Stomach (tissue), 4 donors: ENCODE measurements around the gene EFCAB13.

Source experiments
- EP300 ChIP-seq: sonication (generic); formaldehyde crosslinking; IDR thresholded peaks from one replicate; pipeline ENCODE4 v1.6.1; 2017; ENCODE audit warnings: antibody characterized with exemption
- POLR2A ChIP-seq, 4 donors: fragments of 450-650 bp; IDR thresholded peaks; one replicate each; pipeline ENCODE4 v1.6.1; 2016; ENCODE audit warnings: antibody characterized with exemption in 4 of 4, control low read depth in 2 of 4, mild to moderate bottlenecking in 1 of 4, moderate library complexity in 1 of 4
- POLR2AphosphoS5 ChIP-seq, 3 donors: sonication (generic); formaldehyde crosslinking; IDR thresholded peaks; one replicate each; pipeline ENCODE4 v1.6.1; 2016; ENCODE audit warnings: antibody characterized with exemption in 3 of 3
- TF ChIP-seq, protein P1 (sequence below), 7 experiments: fragments of 450-650 bp in 4 of 7; fragments of 200-600 bp in 3 of 7; sonication (generic) in 3 of 7; IDR thresholded peaks; one replicate each; pipeline ENCODE4 v1.5.1; 2016 to 2019; ENCODE audit warnings: antibody characterized with exemption in 7 of 7, control low read depth in 2 of 7, mild to moderate bottlenecking in 1 of 7

DNA sequence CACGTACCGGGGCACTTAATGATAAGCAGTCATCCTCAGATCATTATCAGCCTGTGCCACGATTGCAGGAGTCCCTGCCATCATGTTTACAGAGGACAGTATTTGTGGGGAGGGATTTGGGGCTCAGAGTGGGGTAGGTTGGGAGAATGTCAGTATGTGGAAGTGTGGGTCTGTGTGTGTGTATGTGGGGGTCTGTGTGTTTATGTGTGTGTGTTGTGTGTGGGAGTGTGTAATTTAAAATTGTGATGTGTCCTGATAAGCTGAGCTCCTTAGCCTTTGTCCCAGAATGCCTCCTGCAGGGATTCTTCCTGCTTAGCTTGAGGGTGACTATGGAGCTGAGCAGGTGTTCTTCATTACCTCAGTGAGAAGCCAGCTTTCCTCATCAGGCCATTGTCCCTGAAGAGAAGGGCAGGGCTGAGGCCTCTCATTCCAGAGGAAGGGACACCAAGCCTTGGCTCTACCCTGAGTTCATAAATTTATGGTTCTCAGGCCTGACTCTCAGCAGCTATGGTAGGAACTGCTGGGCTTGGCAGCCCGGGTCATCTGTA, 13.5 kb upstream of the EFCAB13 start:
- TF ChIP-seq, protein P1, sequence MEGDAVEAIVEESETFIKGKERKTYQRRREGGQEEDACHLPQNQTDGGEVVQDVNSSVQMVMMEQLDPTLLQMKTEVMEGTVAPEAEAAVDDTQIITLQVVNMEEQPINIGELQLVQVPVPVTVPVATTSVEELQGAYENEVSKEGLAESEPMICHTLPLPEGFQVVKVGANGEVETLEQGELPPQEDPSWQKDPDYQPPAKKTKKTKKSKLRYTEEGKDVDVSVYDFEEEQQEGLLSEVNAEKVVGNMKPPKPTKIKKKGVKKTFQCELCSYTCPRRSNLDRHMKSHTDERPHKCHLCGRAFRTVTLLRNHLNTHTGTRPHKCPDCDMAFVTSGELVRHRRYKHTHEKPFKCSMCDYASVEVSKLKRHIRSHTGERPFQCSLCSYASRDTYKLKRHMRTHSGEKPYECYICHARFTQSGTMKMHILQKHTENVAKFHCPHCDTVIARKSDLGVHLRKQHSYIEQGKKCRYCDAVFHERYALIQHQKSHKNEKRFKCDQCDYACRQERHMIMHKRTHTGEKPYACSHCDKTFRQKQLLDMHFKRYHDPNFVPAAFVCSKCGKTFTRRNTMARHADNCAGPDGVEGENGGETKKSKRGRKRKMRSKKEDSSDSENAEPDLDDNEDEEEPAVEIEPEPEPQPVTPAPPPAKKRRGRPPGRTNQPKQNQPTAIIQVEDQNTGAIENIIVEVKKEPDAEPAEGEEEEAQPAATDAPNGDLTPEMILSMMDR (IDR thresholded peaks at IDR 0.05): no peak
- TF ChIP-seq POLR2A (IDR thresholded peaks at IDR 0.05) (no peak), POLR2AphosphoS5 (IDR thresholded peaks at IDR 0.05) (no peak), EP300 (no peak)
